Neuronal stem cell (in vitro differentiated cells): ENCODE data around the gene OR51B4.

Experiments used
- DNase-seq: peaks from one replicate; pipeline ENCODE4 v3.0.0-alpha.2; 2013; ENCODE audit warnings: low spot score
- H2AFZ ChIP-seq: one replicate; pipeline ENCODE4 v1.6.1; 2013; ENCODE audit warnings: mild to moderate bottlenecking, low read length, inconsistent platforms
- H2AK5ac ChIP-seq: 2 replicates; pipeline ENCODE4 v1.6.1; 2013; ENCODE audit warnings: low read depth, mild to moderate bottlenecking, inconsistent platforms, low read length, moderate library complexity, mixed read lengths
- H2BK120ac ChIP-seq: 2 replicates; pipeline ENCODE4 v1.6.1; 2013; ENCODE audit warnings: low read depth, mild to moderate bottlenecking, inconsistent platforms, low read length, moderate library complexity, mixed read lengths
- H2BK12ac ChIP-seq: one replicate; pipeline ENCODE4 v1.6.1; 2013; ENCODE audit warnings: low read length, inconsistent platforms
- H2BK15ac ChIP-seq: 2 replicates; pipeline ENCODE4 v1.6.1; 2013; ENCODE audit warnings: mild to moderate bottlenecking, low read length, inconsistent platforms, mixed read lengths
- H2BK5ac ChIP-seq: one replicate; pipeline ENCODE4 v1.6.1; 2013; ENCODE audit warnings: inconsistent platforms, mild to moderate bottlenecking, low read length, moderate library complexity
- H3K14ac ChIP-seq: one replicate; pipeline ENCODE4 v1.6.1; 2013; ENCODE audit warnings: low read length, inconsistent platforms
- H3K18ac ChIP-seq: 2 replicates; pipeline ENCODE4 v1.6.1; 2013; ENCODE audit warnings: low read length, inconsistent platforms
- H3K23ac ChIP-seq: 2 replicates; pipeline ENCODE4 v1.6.1; 2013; ENCODE audit warnings: low read depth, mild to moderate bottlenecking, mixed read lengths, low read length, inconsistent platforms; ENCODE audit not compliant: poor library complexity
- H3K27ac ChIP-seq: replicated peaks from 3 replicates; pipeline ENCODE4 v1.5.1; 2013; ENCODE audit warnings: low read length, inconsistent platforms
- H3K27me3 ChIP-seq, 3 experiments: 2 replicates each; pipeline ENCODE4 v1.6.1; 2013; ENCODE audit warnings: low read length in 3 of 3, mild to moderate bottlenecking in 2 of 3, inconsistent platforms in 1 of 3, low read depth in 1 of 3, mixed read lengths in 1 of 3, moderate library complexity in 1 of 3; ENCODE audit not compliant: control insufficient read depth in 3 of 3, insufficient read depth in 3 of 3
- H3K36me3 ChIP-seq, 2 donors: replicated peaks in 1 of 2; 2 replicates each; pipeline ENCODE4 v1.6.1; 2013; ENCODE audit warnings: low read length in 2 of 2; ENCODE audit not compliant: control insufficient read depth in 2 of 2, insufficient read depth in 2 of 2
- H3K4ac ChIP-seq: 2 replicates; pipeline ENCODE4 v1.6.1; 2013; ENCODE audit warnings: inconsistent platforms, mild to moderate bottlenecking, low read length, moderate library complexity
- H3K4me1 ChIP-seq, 2 donors: 1 replicate in 1 of 2; 2 replicates in 1 of 2; pipeline ENCODE4 v1.6.1; 2013; ENCODE audit warnings: low read length in 2 of 2, low read depth in 1 of 2; ENCODE audit not compliant: control insufficient read depth in 2 of 2, insufficient read depth in 1 of 2
- H3K4me2 ChIP-seq: one replicate; pipeline ENCODE4 v1.6.1; 2013; ENCODE audit warnings: mild to moderate bottlenecking, low read length, inconsistent platforms; ENCODE audit not compliant: insufficient read depth, poor library complexity, severe bottlenecking
- H3K4me3 ChIP-seq, 2 donors: 2 replicates each; pipeline ENCODE4 v1.5.1; 2013; ENCODE audit warnings: low read length in 2 of 2, mild to moderate bottlenecking in 2 of 2, inconsistent platforms in 1 of 2, moderate library complexity in 1 of 2
- H3K79me1 ChIP-seq: one replicate; pipeline ENCODE4 v1.6.1; 2013; ENCODE audit warnings: low read depth, mild to moderate bottlenecking, inconsistent platforms, low read length, moderate library complexity
- H3K9ac ChIP-seq: one replicate; pipeline ENCODE4 v1.6.1; 2013; ENCODE audit warnings: mild to moderate bottlenecking, low read depth, low read length, inconsistent platforms; ENCODE audit not compliant: poor library complexity
- H3K9me3 ChIP-seq, 2 donors: replicated peaks in 1 of 2; 2 replicates each; pipeline versions ENCODE3 to v1.6.1; 2013; ENCODE audit warnings: low read length in 2 of 2, mild to moderate bottlenecking in 2 of 2, inconsistent platforms in 1 of 2, low read depth in 1 of 2, mixed read lengths in 1 of 2, moderate library complexity in 1 of 2; ENCODE audit not compliant: control insufficient read depth in 2 of 2, insufficient read depth in 1 of 2
- H4K8ac ChIP-seq: one replicate; pipeline ENCODE4 v1.6.1; 2013; ENCODE audit warnings: low read depth, mild to moderate bottlenecking, inconsistent platforms, low read length, moderate library complexity
- H4K91ac ChIP-seq: one replicate; pipeline ENCODE4 v1.6.1; 2013; ENCODE audit warnings: low read length, low read depth, mild to moderate bottlenecking, inconsistent platforms; ENCODE audit not compliant: poor library complexity
- WGBS, 2 donors: extraction: QIAGEN DNeasy Blood & Tissue Kit; methylation state at CpG; one replicate each; pipeline ENCODE4 v1.1.7; 2013; ENCODE audit warnings: missing lambda C conversion rate in 2 of 2, mixed read lengths in 1 of 2; ENCODE audit not compliant: insufficient read length in 2 of 2, insufficient replicate concordance in 1 of 2; ENCODE audit errors: extremely low coverage in 2 of 2; 5-methylcytosine and 5-hydroxymethylcytosine counted together

Gene OR51B4

DNA sequence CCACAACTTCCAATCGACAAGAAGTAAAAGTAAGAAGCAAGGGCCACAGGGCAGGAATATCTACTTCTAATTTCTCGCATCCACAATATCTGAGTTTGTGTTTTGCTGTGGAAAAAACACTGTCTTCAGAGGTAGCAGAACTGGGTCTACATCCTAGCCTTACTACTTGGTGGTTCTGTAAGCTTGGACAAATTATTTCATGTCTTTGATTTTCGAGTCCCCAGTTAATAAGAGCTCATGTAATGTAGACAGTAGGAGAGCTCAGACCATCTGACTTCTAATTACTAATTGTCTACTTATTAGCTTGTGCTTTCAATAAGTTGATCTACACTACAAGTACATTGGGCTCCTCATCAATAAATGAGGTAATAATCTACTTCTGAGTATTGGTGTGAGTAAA, 18.7 kb downstream of the OR51B4 start:
- Histone ChIP-seq H3K14ac (no peak overlapping the region), H2BK12ac (no peak overlapping the region), H3K9me3 (no peaks in the 10 kb centered on the region), H3K18ac (no peak overlapping the region), H2BK120ac (no peak overlapping the region), H3K9ac (no peak overlapping the region), H3K36me3 (no peaks in the 10 kb centered on the region), H3K4me2 (no peak overlapping the region), H4K8ac (no peak overlapping the region), H2AK5ac (no peak overlapping the region), H4K91ac (no peak overlapping the region), H3K23ac (no peak overlapping the region), H2BK5ac (no peak overlapping the region), H3K4me3 (no peak overlapping the region), H3K4me1 (no peaks in the 10 kb centered on the region), H3K27ac (no peak overlapping the region), H3K27me3 (no peaks in the 10 kb centered on the region), H2AFZ (no peak overlapping the region), H3K79me1 (no peaks in the 10 kb centered on the region), H3K4ac (no peak overlapping the region), H2BK15ac (no peak overlapping the region)
- no peak for DNase-seq
- WGBS, 2 donors: no CpG with 5 or more reads among the region's 3 CpGs

GRCh38 chr11:5282628-5283027, 19.1 kb downstream of the OR51B4 start:
- no peak overlapping the region for H3K27ac ChIP-seq
- H3K9me3 ChIP-seq: no peaks in the 10 kb centered on the region
- H2AFZ ChIP-seq: no peak overlapping the region
- no peak overlapping the region for H3K18ac ChIP-seq
- H3K79me1 ChIP-seq: no peaks in the 10 kb centered on the region
- no peak overlapping the region for H2BK5ac ChIP-seq
- no peak overlapping the region for H2BK120ac ChIP-seq
- WGBS, 2 donors: no CpG with 5 or more reads among the region's 2 CpGs
- no peak overlapping the region for H3K4me2 ChIP-seq
- H2BK15ac ChIP-seq: no peak overlapping the region
- no peak overlapping the region for H3K4ac ChIP-seq
- no peak overlapping the region for H4K91ac ChIP-seq
- no peak overlapping the region for H3K23ac ChIP-seq
- H3K4me3 ChIP-seq: no peak overlapping the region
- no peak overlapping the region for H4K8ac ChIP-seq
- no peaks in the 10 kb centered on the region for H3K27me3 ChIP-seq
- H3K14ac ChIP-seq: no peak overlapping the region
- H3K36me3 ChIP-seq: no peaks in the 10 kb centered on the region
- no peak overlapping the region for H2AK5ac ChIP-seq
- H2BK12ac ChIP-seq: no peak overlapping the region
- no peak for DNase-seq
- H3K4me1 ChIP-seq: no peaks in the 10 kb centered on the region
- H3K9ac ChIP-seq: no peak overlapping the region

DNA sequence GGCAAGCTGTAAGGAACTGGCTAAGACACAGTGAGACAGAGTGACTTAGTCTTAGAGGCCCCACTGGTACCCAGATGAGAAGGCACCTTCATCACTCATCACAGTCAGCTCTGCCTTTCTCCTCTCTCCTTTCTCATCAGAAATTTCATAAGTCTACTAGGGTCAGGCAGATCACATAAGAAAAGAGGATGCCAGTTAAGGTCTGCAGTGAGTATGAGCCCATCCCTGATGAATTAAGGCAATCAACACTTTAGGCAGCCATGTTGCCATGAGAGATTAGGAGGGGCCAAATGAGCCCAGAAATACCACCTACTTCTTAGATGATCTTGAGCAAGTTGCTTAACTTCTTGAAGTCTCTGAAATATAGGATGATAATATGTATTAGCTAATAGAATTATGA, 20.1 kb downstream of the OR51B4 start:
- H4K8ac ChIP-seq: no peak overlapping the region
- no peak overlapping the region for H3K4me2 ChIP-seq
- H3K27me3 ChIP-seq: no peaks in the 10 kb centered on the region
- H3K9me3 ChIP-seq: no peaks in the 10 kb centered on the region
- H2AFZ ChIP-seq: no peak overlapping the region
- no peaks in the 10 kb centered on the region for H3K36me3 ChIP-seq
- no peak overlapping the region for H2BK5ac ChIP-seq
- no peaks in the 10 kb centered on the region for H3K4me1 ChIP-seq
- H3K9ac ChIP-seq: no peak overlapping the region
- no peaks in the 10 kb centered on the region for H3K79me1 ChIP-seq
- no peak overlapping the region for H2BK120ac ChIP-seq
- no peak overlapping the region for H3K18ac ChIP-seq
- no peak overlapping the region for H3K27ac ChIP-seq
- no peak overlapping the region for H2AK5ac ChIP-seq
- H3K23ac ChIP-seq: no peak overlapping the region
- H3K14ac ChIP-seq: no peak overlapping the region
- H3K4ac ChIP-seq: no peak overlapping the region
- no peak overlapping the region for H2BK15ac ChIP-seq
- no peak overlapping the region for H3K4me3 ChIP-seq
- H2BK12ac ChIP-seq: no peak overlapping the region
- no peak overlapping the region for H4K91ac ChIP-seq
- no peak for DNase-seq

DNA sequence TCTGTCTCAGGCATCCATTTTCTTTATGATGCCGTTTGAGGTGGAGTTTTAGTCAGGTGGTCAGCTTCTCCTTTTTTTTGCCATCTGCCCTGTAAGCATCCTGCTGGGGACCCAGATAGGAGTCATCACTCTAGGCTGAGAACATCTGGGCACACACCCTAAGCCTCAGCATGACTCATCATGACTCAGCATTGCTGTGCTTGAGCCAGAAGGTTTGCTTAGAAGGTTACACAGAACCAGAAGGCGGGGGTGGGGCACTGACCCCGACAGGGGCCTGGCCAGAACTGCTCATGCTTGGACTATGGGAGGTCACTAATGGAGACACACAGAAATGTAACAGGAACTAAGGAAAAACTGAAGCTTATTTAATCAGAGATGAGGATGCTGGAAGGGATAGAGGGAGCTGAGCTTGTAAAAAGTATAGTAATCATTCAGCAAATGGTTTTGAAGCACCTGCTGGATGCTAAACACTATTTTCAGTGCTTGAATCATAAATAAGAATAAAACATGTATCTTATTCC, 21.1 kb downstream of the OR51B4 start:
- Histone ChIP-seq H2AK5ac (no peak overlapping the region), H3K4me1 (no peaks in the 10 kb centered on the region), H3K27ac (no peak overlapping the region), H4K8ac (no peak overlapping the region), H3K4ac (no peak overlapping the region), H3K4me3 (no peak overlapping the region), H2BK12ac (no peak overlapping the region), H3K79me1 (no peaks in the 10 kb centered on the region), H3K23ac (no peak overlapping the region), H3K18ac (no peak overlapping the region), H4K91ac (no peak overlapping the region), H3K36me3 (no peaks in the 10 kb centered on the region), H3K4me2 (no peak overlapping the region), H2BK120ac (no peak overlapping the region), H3K14ac (no peak overlapping the region), H3K27me3 (no peaks in the 10 kb centered on the region), H3K9ac (no peak overlapping the region), H2BK15ac (no peak overlapping the region), H2AFZ (no peak overlapping the region), H2BK5ac (no peak overlapping the region), H3K9me3 (no peaks in the 10 kb centered on the region)
- no peak for DNase-seq
- no CpG with 5 or more reads among the region's 3 CpGs for WGBS, 2 donors
